Measurements from ENCODE around the gene CHCHD1. TPM values are rescaled to one million over a fixed set of nuclear protein-coding genes. Genes with fewer than 3 reads are reported as not detected.

Gene CHCHD1
- total RNA-seq, 1 experiment from 2014 or later: 36.6 TPM

GRCh38 chr10:73798087-73798486 is 16.2 kb downstream of the CHCHD1 start:
- no peak overlapping the region for H2AFZ ChIP-seq (ENCODE audit: low read depth, low read length, poor library complexity, severe bottlenecking)
- no peaks in the 10 kb centered on the region for H3K79me2 ChIP-seq (ENCODE audit: insufficient read depth, low read length)
- BruUV-seq (replicated peaks): no TSS peak
- no peak for DNase-seq (ENCODE audit: low read depth, low spot score)
- no peaks in the 10 kb centered on the region for H3K27me3 ChIP-seq (ENCODE audit: insufficient read depth, low read length)
- no peaks in the 10 kb centered on the region for H3K9me3 ChIP-seq (ENCODE audit: control insufficient read depth in 1 of 2, insufficient read depth in 1 of 2, low read depth in 1 of 2, low read length in 2 of 2)
- H3K27ac ChIP-seq (ENCODE audit: low read depth, low read length): no peak overlapping the region
- ChIA-PET CTCF (no interaction called here), RAD21 (ENCODE audit: low non-redundant PET in 1 of 2, low total read pairs in 2 of 2, uncharacterized antibody in 2 of 2, unreplicated experiment in 2 of 2) (no interaction called here), POLR2A (no interaction called here)
- H3K4me3 ChIP-seq (replicated peaks in 1 of 2; ENCODE audit: low read depth in 1 of 2, low read length in 2 of 2): no peak overlapping the region
- no peak for ATAC-seq
- no peaks in the 10 kb centered on the region for H4K20me1 ChIP-seq (ENCODE audit: insufficient read depth)
- no peak overlapping the region for H3K4me2 ChIP-seq (ENCODE audit: low read length)
- TF ChIP-seq SP1 (IDR thresholded peaks at IDR 0.05; ENCODE audit: low read depth) (no peak), FOSL1 (IDR thresholded peaks at IDR 0.05; ENCODE audit: low read depth) (no peak), POLR2AphosphoS5 (IDR thresholded peaks at IDR 0.05; ENCODE audit: low read depth, low read length) (no peak), CTCF (IDR thresholded peaks at IDR 0.05 in 2 of 3, conservative IDR thresholded peaks at IDR 0.05 in 1 of 3; ENCODE audit: borderline replicate concordance in 1 of 3, insufficient read depth in 1 of 3, low read depth in 2 of 3, low read length in 2 of 3) (no peak), SRF (IDR thresholded peaks at IDR 0.05; ENCODE audit: low read depth) (no peak), TCF7L2 (IDR thresholded peaks at IDR 0.05; ENCODE audit: borderline replicate concordance, extremely low read depth, insufficient read depth, insufficient read length) (no peak), ZBTB33 (IDR thresholded peaks at IDR 0.05; ENCODE audit: extremely low read depth, insufficient replicate concordance, low read length) (no peak), EGR1 (IDR thresholded peaks at IDR 0.05; ENCODE audit: low read depth) (no peak), MAX (IDR thresholded peaks at IDR 0.05) (no peak), REST (IDR thresholded peaks at IDR 0.05; ENCODE audit: low read depth) (no peak), EZH2phosphoT487 (IDR thresholded peaks at IDR 0.05; ENCODE audit: borderline replicate concordance) (no peak)
- intact Hi-C loops (cut with micrococcal nuclease): no loop called here
- no peaks in the 10 kb centered on the region for H3K4me1 ChIP-seq (ENCODE audit: control insufficient read depth in 1 of 2, insufficient read depth in 2 of 2, low read length in 2 of 2)
- peaks cover 21 to 40% of the 10 kb centered on the region in 2 experiments for H3K36me3 ChIP-seq (ENCODE audit: control insufficient read depth in 1 of 2, insufficient read depth in 2 of 2, low read length in 2 of 2)
- no peaks in the 10 kb centered on the region for H3K9me2 ChIP-seq (ENCODE audit: insufficient read depth)
- H3K9ac ChIP-seq (ENCODE audit: low read length): no peak overlapping the region
